Measurements from ENCODE around the gene CHD5.

The CHD5 gene

GRCh38 chr1:6174621-6175410 lies 5.3 kb downstream of the CHD5 start:
- DNase-seq (ENCODE audit: low spot score) = no peak

GRCh38 chr1:6172549-6172948 lies 7.6 kb downstream of the CHD5 start:
- no peak for DNase-seq (ENCODE audit: low spot score)

DNA sequence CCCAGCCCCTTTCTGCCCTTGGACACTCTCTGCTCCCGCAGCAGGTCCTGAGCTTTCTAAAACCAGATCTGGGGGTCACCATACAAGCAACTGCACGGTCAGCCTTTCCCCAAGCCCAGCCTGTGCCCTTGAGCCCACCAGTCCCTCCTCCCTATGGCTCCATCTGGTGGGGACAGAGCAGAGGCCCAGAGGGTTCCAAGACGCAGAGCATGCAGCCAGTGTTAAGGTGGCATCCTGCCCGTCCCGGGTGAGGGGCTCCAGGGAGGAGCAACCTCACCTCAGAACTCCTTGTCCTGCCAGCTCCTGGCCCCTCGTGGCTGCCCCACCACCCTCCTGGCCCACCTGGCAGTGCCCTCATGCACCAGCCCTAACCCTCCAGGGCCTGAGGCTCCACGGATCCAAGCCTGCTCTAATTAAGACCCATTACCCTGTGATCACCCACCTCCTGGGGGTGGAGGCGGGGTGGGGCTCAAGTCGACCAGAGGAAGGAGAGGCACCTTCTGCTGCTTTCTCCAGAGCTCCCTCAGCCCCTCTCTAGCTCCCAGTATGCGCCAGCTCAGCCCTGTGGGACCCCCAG lies 8.5 kb downstream of the CHD5 start:
- DNase-seq (ENCODE audit: low spot score) = no peak

DNA sequence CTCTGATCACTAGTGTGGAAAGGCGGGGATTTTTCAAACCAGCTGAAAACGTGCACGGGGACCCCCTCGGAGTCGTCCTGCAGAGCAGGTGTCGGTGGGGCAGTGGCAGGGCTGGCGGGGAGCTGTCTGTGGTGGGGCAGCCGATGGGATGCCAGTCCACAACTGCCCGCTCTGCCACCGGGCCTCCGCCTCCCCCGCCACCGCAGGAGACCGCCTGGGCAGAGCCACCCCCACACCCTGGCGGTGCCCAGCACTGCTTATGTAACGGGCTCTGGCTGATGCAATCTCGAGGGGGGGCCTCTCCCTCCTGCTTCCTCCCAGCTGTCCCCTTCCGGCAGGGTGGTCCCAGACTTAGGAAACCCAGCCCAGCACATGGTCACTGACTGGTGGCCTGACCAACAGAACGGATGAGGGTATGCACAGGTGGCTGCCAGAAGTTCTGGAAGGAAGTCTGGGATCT lies 9.3 kb downstream of the CHD5 start:
- DNase-seq (ENCODE audit: low spot score) = no peak

GRCh38 chr1:6170116-6170741 lies 9.9 kb downstream of the CHD5 start:
- no peak for DNase-seq (ENCODE audit: low spot score)

DNA sequence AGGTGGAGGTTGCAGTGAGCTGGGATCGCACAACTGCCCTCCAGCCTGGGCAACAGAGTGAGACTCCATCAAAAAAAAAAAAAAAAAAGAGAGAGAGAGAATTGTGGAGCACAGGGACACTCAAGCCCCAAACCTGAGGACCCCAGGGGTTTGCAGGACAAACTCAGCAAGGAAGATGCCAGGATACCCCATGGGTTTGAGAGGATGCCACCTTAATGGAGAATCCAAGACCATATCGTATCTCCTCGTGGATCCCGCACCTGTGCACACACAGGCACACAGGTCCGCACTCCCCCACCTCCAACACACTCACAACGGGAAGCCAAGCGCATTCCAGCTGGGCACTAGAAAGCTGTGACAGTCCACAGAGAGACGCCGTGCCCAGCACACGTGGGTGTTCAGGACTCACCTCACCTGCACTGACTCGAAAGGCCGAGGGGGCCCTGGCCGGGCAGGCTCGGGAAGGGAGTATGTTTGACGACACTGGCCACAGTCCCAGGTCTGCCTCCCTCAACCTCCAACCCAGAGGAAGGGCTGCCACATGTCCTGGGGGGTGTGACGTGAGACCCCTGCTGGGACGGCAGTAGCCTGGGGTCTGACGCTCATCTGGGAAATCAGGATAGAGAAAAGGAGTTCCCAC lies 11.1 kb downstream of the CHD5 start:
- no peak for DNase-seq (ENCODE audit: low spot score)

GRCh38 chr1:6167391-6168303 lies 12.5 kb downstream of the CHD5 start:
- DNase-seq (ENCODE audit: low spot score) = no peak

DNA sequence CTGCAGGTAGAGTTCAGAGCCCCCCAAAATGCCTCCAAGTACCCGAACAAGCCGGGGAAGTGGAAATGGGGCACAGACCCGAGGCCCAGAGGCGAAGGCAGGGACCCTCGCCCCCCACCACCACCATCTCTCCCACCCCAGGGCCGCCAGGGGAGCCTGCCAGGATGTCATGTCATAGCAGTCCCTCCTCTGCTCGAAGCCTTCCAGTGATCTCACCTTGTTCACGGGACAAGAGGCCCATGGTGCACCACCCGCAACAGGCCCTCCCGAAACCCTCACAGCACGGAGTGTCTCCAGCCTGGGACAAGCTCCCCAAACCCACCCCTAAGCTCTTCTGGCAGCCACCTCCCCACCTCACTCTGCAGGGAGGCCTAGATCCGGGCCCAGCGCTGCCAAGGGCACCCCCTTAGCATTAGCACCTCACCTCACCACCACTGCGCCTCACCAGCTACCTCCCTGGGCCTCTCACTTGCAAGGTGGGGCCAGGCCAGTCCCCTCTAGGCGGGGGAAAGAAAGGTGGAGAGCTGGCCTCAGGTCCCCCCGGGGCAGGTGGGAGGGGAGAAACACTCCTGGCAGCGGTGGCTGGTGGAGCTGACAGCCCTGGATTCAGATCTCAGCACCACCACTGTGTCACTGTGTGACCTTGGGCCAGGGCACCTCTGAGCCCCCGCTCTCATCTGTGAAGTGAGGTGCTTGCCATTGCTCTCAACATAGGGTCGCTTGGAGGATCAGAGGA lies 13.3 kb downstream of the CHD5 start:
- DNase-seq (ENCODE audit: low spot score) = no peak

DNA sequence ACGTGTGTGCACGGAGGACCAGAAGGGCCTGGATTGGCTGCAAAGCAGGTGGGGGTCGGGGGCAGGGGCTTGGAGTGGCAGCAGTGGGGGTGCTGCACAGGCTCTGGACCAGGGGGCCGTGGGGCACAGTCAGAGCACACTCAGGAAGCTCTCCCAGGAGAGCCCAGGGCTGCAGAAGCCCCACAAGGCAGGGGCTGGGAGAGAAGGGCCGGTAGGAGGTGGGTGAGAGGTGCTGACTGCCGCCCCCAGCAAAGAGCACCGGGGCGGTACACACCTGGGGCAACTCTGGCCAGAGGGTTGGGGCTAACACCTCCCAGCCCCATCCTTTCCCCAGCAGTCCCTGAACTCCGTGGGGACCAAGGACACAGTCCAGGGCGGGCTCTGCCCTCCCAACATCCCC lies 13.9 kb downstream of the CHD5 start:
- no peak for DNase-seq (ENCODE audit: low spot score)

DNA sequence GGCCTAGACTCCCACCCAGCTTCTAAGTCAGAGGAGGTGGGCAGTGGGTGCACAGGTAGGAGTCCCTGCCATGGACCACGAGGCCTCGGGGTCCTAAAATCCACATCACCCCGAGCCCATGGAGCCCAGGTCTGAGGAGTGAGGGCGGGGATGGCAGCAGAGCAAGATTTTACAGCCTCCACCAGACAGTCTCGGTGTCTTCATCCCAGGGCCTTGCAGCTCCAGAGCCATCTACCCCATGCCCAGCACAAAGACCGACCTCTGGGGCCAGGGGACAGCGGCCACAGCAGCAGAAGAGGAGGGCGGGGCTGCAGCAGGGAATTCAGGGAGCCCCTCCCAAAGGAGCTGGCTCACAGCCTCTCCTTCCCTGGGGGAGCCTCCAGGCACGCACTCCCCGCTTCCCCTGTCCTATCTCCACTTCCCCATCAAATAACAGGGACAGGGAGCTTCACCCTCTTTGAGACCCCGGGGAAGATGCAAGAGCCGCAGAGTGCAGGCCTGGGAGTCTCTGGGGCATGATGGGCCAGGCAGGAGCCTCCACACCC lies 14.6 kb downstream of the CHD5 start:
- no peak for DNase-seq (ENCODE audit: low spot score)

DNA sequence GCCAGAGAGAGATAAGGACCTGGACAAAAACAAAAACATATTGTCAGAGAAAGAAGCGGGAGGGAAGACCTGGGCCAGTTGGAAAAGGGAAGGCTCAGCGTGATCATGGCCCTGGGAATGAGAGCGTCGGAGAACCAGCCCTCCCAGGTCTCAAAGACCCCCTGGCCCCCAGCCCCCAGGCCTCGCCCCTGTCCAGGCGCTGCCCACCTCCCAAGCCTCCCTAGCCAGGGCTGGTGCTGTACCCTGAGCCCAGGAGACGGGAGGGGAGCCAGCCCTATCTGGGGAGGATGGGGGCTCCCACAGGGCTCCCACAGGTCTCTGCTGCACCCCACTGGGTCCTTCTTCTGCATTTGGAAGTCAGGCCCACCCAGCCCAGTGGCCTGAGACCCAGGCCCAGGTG lies 15.1 kb downstream of the CHD5 start:
- no peak for DNase-seq (ENCODE audit: low spot score)

- no peak for DNase-seq (ENCODE audit: low spot score)
Measured at GRCh38 chr1:6163973-6164617, 16.0 kb downstream of the CHD5 start.

DNA sequence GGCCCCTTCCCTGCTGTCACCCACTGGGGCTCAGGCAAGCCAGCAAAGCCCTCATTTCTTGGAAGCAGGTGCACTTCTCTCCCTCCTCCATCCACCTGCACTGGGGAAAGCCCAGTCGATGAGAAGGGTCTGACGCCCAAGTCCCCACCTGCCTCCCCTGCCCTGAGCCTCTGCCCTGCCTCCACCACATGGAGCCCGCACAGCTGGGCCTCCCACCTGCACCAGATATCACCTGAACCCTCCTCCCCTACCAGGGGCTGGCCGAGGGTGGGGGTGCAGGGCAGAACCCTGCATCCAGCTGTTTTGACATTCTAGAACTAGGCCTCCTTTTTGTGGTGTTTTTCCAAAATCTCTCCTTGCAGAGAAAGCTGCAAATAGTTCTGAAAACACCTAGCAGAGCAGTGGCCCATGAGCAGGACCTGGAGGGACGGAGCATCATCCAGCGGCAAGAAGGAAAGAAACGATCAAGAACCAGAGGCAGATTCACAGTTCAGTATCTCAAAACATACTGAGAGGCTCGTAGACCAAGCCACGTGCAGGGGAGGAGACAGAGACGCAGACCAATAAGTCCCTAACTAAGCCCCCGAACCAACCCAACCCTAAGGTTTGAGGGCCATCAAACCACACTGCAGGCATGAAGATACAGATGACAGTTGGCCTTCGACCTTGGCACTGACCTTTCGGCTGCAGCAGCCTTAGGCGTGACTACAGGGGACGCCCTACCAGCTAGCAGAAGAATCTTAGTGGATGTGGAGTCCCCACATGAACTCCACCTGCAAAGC lies 16.7 kb downstream of the CHD5 start:
- no peak for DNase-seq (ENCODE audit: low spot score)

DNA sequence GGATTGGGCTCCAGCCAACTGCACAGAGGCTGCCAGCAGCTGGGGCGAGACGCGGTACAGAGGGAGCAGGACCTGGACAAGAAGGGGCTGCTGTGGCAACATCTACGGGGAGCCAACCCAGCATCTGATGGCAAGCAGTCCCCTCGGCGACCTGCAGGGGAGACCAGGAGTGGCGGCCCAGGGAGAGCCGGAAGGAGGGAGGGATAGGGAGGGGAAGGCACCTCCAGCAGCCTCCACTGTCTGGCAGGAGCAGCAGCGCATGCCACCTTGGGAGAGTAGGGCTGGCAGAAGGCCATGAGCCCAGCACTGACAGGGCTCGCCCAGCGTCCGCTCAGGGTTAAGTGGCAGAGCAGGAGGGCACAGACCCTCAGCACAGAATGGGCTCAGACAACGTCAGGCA lies 17.3 kb downstream of the CHD5 start:
- no peak for DNase-seq (ENCODE audit: low spot score)

DNA sequence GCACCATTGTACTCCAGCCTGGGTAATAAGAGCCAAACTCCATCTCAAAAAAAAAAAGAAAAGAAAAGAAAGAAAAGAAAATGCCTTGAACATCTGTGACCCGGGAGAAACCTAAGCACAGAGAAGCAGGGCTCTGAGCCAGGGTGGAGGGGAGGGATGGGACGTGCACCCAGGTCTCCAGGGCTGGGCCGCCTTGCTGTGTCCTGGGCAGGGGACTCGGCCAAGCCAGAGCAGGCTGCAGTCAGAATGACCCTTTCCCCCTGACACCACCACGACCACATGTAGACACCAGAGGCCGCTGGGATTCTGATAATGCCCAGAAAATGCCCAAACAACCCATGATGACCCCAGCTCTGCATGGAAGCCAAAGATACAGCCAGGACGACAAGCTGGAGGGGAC lies 17.8 kb downstream of the CHD5 start:
- DNase-seq (ENCODE audit: low spot score) = no peak

DNA sequence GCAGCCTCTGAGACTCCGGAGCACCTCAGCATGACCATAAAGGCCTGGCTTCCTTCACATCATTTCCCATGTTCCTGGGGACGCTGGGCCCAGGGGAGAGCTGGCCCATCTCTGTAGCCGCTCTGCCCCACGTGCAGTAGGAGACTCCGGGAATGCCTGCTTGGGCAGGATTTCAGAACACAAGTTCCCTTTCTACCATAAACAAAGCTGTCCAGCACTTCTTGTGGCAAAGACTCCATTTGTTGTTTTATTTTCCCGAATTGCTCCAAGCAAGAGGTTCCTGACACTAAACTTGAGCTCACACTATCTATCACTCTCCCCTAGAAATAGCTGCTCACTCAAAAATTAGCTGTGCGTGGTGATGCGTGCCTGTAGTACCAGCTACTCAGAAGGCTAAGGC lies 21.9 kb downstream of the CHD5 start:
- no peak for DNase-seq (ENCODE audit: low spot score)

DNA sequence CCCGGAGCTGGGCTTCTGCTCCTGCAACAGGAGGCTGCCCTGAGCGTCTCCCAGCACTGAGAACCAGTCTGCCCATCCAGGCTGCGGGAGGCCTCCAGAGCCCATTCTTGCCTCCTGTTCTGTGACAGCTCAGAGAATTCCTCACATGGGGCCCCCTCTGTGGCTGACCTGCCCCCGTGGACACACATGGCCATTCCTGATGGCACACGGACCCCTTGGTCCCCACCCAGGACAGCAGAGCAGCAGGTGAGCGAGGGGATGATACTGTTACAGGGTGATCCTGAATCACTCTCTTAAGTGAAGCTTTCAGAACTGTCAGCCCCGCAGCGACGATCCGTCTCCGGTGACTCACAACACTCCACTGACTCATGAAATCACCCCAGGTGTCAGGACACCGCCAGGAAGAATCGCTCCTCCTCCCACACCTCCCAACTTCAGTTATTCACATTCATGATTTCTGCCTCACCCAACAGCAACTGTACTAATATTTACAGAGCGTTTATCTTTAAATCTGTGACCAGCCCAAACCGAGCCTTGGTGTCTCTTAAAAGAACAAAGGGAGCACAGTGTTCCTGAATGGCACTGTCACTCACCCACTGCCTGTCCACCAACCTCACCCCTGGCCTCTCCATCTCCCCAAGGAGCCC lies 22.5 kb downstream of the CHD5 start:
- no peak for DNase-seq (ENCODE audit: low spot score)

DNA sequence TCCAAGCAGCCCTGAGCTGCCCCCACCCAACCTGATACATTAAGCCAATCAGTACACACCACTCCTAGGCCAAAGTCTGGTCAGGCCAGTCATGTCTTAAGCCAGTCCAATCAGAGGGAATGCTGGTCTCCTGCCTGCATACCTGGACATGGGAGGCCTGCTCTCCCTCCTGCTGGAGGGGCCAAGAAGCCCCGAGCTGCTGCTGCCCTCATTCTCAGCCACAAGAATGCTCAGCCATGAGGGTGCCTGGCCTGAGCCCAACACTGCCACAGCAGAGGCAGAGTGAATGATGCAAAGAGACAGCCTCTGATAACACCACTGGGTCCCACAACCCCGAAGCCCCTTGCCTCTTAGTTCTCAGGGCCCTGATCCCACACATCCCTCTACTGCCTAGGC lies 23.0 kb downstream of the CHD5 start:
- DNase-seq (ENCODE audit: low spot score) = no peak
